ENCODE measurements around the gene HDAC9. TPM values are rescaled to one million over a fixed set of nuclear protein-coding genes. Genes with fewer than 3 reads are reported as not detected.

HDAC9 gene
- 2.4 and 4.3 TPM in 2 replicates for total RNA-seq

GRCh38 chr7:18495412-18496340 is at the start of gene HDAC9:
Gene HDAC9 (plus strand): TSS chr7:18495749. CDS start chr7:18496303, 554 bp downstream.

